ENCODE measurements around the gene ATP8A2.

GRCh38 chr13:25847635-25848626 lies 476.2 kb downstream of the ATP8A2 start:
- TF ChIP-seq LARP7 (IDR thresholded peaks at IDR 0.05): no peak
- TF ChIP-seq POLR2AphosphoS5 (IDR thresholded peaks at IDR 0.05; ENCODE audit: low read length): no peak
- no peak for TF ChIP-seq TCF7 (IDR thresholded peaks at IDR 0.05; ENCODE audit: borderline replicate concordance)

All from GM12878 (cell line).